ENCODE data around the gene PRXL2C. TPM values are rescaled to one million over a fixed set of nuclear protein-coding genes. Genes with fewer than 3 reads are reported as not detected.
"Not testable (repeated sequence)": the region's sequence is repeated elsewhere in the genome, so short reads cannot be mapped to it uniquely, and the experiment has no call there.

Gene PRXL2C
- total RNA-seq, 2 experiments from 2014 or later, result 10.0 to 11.4 TPM

DNA sequence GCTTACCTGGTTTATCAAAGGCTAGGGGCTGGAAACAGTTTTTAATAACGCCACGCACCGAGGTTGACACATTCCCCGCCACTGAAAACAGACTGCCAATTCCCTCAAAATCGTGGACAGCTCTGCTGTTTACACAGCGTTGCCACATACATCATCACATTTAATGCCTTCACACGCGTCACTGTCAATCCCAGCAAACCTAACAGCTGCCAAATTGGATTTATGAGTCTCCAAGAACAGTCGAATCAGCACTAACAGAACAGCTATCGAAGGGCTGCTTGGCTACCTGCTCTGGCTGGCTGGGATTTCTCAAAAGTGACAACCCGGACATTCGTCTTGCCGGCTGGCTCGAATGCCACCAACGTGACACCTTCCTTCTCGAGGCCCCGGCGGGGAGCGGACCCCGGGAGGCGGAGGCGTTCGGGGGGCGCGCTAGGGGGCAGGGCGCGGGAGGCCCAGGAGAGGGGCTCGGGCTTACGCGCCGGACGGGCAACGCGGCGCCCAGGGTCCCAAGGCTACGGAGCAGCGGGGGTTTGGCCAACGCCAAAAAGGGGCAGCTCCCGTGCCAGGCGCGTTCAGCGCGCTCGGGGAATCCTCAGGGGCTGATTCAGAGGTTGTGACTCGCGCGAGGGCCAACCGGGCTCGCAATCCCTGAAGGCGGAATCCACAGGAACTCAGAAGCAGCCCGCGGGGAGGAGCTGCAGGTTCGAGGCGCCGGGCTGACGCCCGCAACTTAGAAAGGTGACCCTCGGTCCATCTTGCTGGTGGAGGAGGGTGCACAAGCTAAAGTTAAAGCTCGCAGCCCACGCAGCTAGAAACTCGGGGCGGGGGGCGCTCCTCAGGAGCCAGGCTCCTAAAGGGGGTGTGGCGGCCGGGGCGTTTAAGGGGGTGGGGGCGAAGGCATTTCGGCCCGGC, 36.7 kb downstream of the PRXL2C start:
- peaks cover 3% of the 10 kb centered on the region for H3K4me1 Mint-ChIP-seq (ENCODE audit: low read depth)
- H3K27me3 Mint-ChIP-seq, result peaks cover 33% of the 10 kb centered on the region
- intact Hi-C loops (cut with micrococcal nuclease), result no loop called here
- DNase-seq, result peak; percentile 36
- ChIA-PET POLR2A (interaction anchor here (0.6 kb wide), 1 partner anchor 1353 kb away, joined by 4 read pairs; no protein-coding TSS in a partner anchor), CTCF (interaction anchor here (0.6 to 1.5 kb wide), 6 partner anchors 32 to 290 kb away, joined by 3 to 4 read pairs (median 4); no protein-coding TSS in a partner anchor)
- no peaks in the 10 kb centered on the region for H3K9me3 Mint-ChIP-seq
- no peaks in the 10 kb centered on the region for H3K36me3 Mint-ChIP-seq
- peak overlapping the region; percentile 62 for H3K4me3 Mint-ChIP-seq
- no peak overlapping the region for H3K27ac Mint-ChIP-seq

DNA sequence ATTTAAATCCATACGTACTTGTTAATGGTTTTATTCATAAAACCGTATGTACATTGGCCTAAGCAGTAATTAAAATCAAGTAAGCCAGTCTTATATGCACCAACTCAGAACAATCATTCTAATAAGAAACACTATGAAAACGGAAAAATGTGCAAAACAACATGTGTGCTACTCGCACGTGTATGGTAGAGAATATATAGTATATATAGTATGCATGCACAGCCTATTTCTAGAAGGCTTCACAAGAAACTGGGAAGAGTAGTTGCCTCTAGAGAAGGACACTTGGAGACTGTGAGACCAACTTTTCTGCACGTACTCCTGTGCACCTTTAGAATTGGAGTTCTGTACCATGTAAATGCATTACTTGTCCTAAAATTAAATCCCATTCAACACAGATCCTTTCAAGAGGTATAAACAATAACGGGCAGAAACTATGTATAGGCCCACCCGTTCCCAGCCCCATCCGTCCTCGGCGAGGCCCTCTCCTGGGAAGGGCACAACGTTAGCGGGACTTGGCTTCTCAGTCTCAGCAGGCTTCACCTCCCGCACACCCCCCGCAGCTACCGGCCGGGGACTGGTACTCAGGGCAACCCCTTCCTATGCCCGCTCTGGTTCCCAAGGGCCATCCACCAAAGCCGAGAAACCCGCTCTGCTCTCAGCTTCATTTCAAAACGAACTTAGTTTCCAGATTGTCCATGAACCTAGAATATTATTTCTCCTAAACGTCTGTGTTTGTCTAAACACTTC, 37.5 kb downstream of the PRXL2C start:
- POLR2A ChIA-PET, result no interaction called here
- Mint-ChIP-seq H3K9me3 (no peaks in the 10 kb centered on the region), H3K36me3 (no peaks in the 10 kb centered on the region), H3K4me1 (ENCODE audit: low read depth) (peaks cover 3% of the 10 kb centered on the region), H3K27ac (no peak overlapping the region), H3K27me3 (peaks cover 39% of the 10 kb centered on the region), H3K4me3 (peak overlapping the region; percentile 62)
- DNase-seq, result no peak
- intact Hi-C loops (cut with micrococcal nuclease), result no loop called here
- CTCF ChIA-PET, result interaction anchor here (0.6 to 1.4 kb wide), 2 partner anchors 33 to 51 kb away, joined by 3 to 4 read pairs; no protein-coding TSS in a partner anchor

DNA sequence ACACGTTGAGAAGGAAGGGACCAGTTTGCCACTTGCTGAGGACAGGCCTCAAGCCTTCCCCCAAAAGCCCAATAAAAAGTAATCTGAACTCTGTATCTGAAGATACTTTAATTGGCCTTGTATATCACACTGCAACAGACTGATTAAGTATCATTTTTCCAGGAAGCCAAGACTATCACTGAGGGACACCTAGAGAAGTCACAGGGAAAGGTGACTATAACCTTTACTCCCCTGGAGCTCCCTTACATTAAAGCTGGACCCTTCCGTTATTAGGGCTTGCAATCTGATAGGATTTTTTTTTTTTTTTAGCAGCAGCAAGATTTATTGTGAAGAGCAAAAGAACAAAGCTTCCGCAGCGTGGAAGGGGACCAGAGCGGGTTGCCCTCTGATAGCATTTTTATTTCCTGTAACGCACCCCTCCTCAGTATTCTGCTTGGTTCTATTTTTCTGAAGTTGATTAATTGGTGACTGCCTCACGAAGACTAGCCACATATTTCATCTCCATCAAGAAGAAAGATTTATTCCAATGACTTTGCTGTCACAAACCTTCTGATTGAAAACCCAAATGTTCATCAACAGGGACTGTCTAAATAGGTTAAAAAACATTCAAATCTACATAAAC, 38.2 kb downstream of the PRXL2C start:
- Mint-ChIP-seq H3K27ac (no peak overlapping the region), H3K4me3 (no peak overlapping the region), H3K36me3 (no peaks in the 10 kb centered on the region), H3K9me3 (no peaks in the 10 kb centered on the region), H3K27me3 (peaks cover 46% of the 10 kb centered on the region), H3K4me1 (ENCODE audit: low read depth) (peaks cover 3% of the 10 kb centered on the region)
- DNase-seq, result no peak
- intact Hi-C loops (cut with micrococcal nuclease), result no loop called here
- CTCF ChIA-PET, result interaction anchor here (0.7 kb wide), 1 partner anchor 17 kb away, joined by 3 read pairs; no protein-coding TSS in a partner anchor
- POLR2A ChIA-PET, result no interaction called here

DNA sequence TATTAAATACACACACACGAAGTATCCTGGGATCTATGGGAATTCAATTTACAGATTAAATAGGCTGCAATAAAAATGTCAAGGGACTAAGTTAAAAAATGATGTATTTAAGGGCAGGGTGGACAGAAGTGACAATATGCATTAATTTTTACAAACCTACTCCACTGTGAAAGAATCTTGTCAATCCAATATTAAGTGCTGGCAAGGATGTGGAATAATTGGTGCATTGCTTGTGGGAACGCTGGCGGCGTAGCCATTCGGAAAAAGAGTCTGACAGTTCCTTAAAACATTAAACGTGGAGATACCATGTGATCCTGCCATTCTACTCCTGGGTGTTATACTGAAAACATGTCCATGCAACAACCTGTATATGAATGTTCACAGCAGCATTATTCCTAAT, 39.7 kb downstream of the PRXL2C start:
- Mint-ChIP-seq H3K4me1 (ENCODE audit: low read depth) (peaks cover 3% of the 10 kb centered on the region), H3K4me3 (no peak overlapping the region), H3K27me3 (peaks cover 42% of the 10 kb centered on the region), H3K27ac (no peak overlapping the region), H3K9me3 (no peaks in the 10 kb centered on the region), H3K36me3 (no peaks in the 10 kb centered on the region)
- no peak for DNase-seq
- intact Hi-C loops (cut with micrococcal nuclease), result no loop called here
- ChIA-PET CTCF (no interaction called here), POLR2A (no interaction called here)

DNA sequence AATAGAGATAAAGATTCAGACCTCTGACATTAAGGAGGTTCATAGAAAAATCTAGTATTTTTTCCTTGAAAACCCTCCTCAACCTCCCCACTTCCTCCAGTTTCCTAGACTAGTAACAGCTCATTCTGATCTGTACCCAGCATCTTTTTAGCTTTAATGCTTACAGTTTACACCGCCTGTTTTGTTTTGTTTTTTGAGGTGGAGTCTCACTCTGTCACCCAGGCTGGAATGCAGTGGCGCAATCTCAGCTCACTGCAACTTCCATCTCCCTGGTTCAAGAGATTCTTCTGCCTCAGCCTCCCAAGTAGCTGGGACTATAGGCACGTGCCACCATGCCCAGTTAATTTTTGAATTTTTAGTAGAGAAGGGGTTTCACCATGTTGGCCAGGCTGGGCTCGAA, 40.5 kb downstream of the PRXL2C start:
- H3K4me1 Mint-ChIP-seq (ENCODE audit: low read depth); H3K9me3 Mint-ChIP-seq; H3K36me3 Mint-ChIP-seq; intact Hi-C loops (cut with micrococcal nuclease); DNase-seq; H3K27ac Mint-ChIP-seq; H3K4me3 Mint-ChIP-seq; POLR2A ChIA-PET: not testable (repeated sequence)
- H3K27me3 Mint-ChIP-seq, result peaks cover 42% of the 10 kb centered on the region
- CTCF ChIA-PET, result interaction anchor here (0.7 kb wide), 1 partner anchor 12 kb away, joined by 3 read pairs; no protein-coding TSS in a partner anchor

DNA sequence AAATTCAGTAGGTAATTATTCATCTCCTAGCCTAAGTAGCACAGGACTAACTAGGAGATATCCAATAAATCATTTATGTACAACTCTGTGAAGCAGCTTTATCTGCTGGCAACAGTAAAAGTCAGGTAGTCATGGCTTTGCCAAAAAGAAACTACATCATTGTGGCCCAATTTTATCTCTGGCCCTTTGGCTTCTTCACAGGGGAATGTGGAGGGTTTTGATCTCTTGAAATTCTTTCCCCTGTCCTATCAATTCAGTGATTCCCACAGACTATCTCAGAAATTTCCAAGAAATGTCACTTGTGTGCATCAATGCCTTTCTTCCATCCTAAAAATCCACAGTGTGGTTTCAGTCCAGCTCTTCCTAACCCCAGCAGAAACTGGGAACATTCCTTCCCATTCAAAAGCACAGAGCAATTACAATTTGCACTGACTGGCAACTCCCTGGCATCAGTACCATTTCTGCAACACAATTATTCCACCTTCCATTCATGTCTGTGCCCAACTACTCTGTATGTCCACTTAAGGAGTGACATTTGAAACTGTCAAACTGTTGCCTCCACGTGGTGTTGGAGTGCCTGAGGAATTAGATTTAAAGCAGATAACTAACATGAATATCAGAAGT, 42.0 kb downstream of the PRXL2C start:
- intact Hi-C loops (cut with micrococcal nuclease), result no loop called here
- POLR2A ChIA-PET, result no interaction called here
- no peak overlapping the region for H3K27ac Mint-ChIP-seq
- H3K4me1 Mint-ChIP-seq (ENCODE audit: low read depth), result no peaks in the 10 kb centered on the region
- no peak for DNase-seq
- H3K4me3 Mint-ChIP-seq, result no peak overlapping the region
- H3K9me3 Mint-ChIP-seq, result no peaks in the 10 kb centered on the region
- peaks cover 43% of the 10 kb centered on the region for H3K27me3 Mint-ChIP-seq
- no peaks in the 10 kb centered on the region for H3K36me3 Mint-ChIP-seq
- CTCF ChIA-PET, result no interaction called here

DNA sequence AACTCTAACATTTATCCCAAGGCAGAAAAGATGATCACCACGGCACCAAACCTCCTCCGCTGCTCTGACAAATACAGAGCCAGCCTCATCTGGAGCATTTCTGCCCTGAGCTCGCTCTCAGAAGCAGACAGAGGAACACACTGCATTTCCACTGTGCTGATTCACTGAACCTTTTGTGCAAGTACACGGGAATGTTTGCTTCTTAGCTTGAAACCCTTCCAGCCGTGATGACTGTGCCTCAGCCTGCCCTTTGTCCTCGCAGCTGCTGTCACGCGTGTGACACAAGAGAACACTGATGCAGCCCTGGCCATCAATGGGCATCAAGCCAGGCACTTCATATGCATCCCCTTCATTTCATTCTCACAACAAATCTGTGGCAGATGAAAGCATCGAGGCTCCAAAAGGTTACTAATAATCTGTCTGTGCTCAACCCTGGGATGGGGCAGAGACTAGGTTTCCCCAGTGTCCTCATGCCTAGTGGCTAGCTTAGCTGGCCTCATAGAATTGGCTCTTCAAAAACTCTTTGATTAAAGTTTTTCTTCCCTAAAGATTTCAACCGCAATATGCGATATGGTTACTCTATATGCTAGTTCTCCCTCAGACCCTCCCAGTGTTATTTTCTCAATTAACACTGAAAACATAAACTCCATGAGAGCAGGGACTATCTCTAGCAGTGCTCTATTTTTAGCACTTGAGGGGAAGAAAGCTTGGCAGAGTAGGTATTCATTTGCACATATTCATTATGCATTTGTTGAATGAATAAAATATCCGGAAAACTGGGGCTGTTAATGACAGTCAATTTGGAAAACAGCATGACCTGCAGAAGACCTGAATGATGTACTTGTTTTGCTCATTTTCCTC, 42.8 kb downstream of the PRXL2C start:
- ChIA-PET CTCF (interaction anchor here (1.3 kb wide), 1 partner anchor 170 kb away, joined by 3 read pairs; no protein-coding TSS in a partner anchor), POLR2A (no interaction called here)
- no peak overlapping the region for H3K4me3 Mint-ChIP-seq

DNA sequence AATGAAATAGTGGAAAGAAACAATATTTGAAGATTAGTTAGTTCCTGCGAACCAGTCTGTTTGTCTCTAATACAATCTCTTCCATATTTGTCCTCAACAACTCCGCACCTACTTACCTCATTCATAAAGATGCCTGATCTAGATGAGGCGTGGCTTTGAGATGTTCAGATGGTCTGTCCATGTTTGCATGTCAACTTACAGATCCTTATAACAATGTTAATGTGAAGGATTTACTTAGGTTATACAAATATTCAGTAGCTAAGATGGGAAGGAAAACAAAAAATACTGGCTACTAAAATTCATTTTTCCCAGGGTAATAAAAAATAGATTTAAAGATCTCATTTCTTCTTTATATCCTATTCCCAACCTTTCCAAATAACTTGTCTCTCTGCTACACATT, 43.8 kb downstream of the PRXL2C start:
- POLR2A ChIA-PET, result no interaction called here
- Mint-ChIP-seq H3K27me3 (peaks cover 40% of the 10 kb centered on the region), H3K4me1 (ENCODE audit: low read depth) (no peaks in the 10 kb centered on the region), H3K9me3 (no peaks in the 10 kb centered on the region), H3K4me3 (no peak overlapping the region), H3K36me3 (no peaks in the 10 kb centered on the region), H3K27ac (no peak overlapping the region)
- no peak for DNase-seq
- CTCF ChIA-PET, result interaction anchor here (1.3 kb wide), 1 partner anchor 169 kb away, joined by 3 read pairs; no protein-coding TSS in a partner anchor
- intact Hi-C loops (cut with micrococcal nuclease), result no loop called here

More for the DNA sequence above, 42.8 kb downstream of the PRXL2C start:
- no peak overlapping the region for H3K27ac Mint-ChIP-seq
- no peaks in the 10 kb centered on the region for H3K4me1 Mint-ChIP-seq (ENCODE audit: low read depth)
- no peaks in the 10 kb centered on the region for H3K9me3 Mint-ChIP-seq
- DNase-seq, result no peak
- peaks cover 39% of the 10 kb centered on the region for H3K27me3 Mint-ChIP-seq
- intact Hi-C loops (cut with micrococcal nuclease), result no loop called here
- H3K36me3 Mint-ChIP-seq, result no peaks in the 10 kb centered on the region

DNA sequence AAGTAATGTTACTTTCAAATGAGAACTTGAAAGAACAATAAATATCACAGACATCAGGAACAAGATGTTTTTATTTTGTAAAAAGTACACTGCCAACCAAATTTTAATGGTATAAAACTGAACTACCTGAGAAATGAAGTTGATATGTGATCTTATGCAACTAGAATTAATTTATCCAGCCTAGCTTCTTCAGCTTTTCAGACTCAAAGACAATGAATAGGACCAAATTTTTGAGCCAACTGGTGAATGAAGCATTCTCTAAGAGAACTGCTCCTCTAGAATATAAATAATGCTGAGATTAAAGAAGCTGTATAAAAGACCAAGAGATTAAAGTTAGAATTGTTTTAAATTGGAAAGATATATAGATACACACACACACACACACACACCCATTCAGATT, 45.4 kb downstream of the PRXL2C start:
- CTCF ChIA-PET, result interaction anchor here (0.6 kb wide), 1 partner anchor 61 kb away, joined by 3 read pairs; no protein-coding TSS in a partner anchor
- Mint-ChIP-seq H3K4me3 (no peak overlapping the region), H3K4me1 (ENCODE audit: low read depth) (no peaks in the 10 kb centered on the region), H3K27ac (no peak overlapping the region), H3K36me3 (no peaks in the 10 kb centered on the region), H3K9me3 (no peaks in the 10 kb centered on the region), H3K27me3 (peaks cover 34% of the 10 kb centered on the region)
- DNase-seq, result no peak
- POLR2A ChIA-PET, result no interaction called here
- intact Hi-C loops (cut with micrococcal nuclease), result no loop called here

DNA sequence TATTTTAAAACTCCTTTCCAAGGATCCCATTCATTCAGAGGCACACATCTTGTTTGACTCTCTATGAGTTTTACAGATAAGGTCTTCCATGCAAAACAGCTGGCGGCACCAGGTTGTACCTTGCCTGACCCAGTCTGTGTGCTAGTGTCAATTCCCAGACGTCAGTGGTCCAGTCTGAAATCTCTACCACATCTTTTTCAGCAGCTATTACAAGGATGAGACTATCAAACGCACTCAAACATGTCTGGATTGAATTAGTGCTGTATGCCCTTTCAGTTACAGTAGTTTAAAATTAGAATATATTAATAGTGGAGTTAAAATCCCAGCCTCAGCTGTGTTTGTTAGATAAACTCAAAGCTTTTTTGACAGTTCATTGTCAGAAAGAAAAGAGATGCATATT, 47.1 kb downstream of the PRXL2C start:
- no peaks in the 10 kb centered on the region for H3K9me3 Mint-ChIP-seq
- peaks cover 28% of the 10 kb centered on the region for H3K27me3 Mint-ChIP-seq
- H3K4me3 Mint-ChIP-seq, result no peak overlapping the region
- ChIA-PET POLR2A (no interaction called here), CTCF (interaction anchor here (1.5 kb wide), 1 partner anchor 166 kb away, joined by 4 read pairs; no protein-coding TSS in a partner anchor)
- H3K36me3 Mint-ChIP-seq, result no peaks in the 10 kb centered on the region
- intact Hi-C loops (cut with micrococcal nuclease), result no loop called here
- H3K4me1 Mint-ChIP-seq (ENCODE audit: low read depth), result no peaks in the 10 kb centered on the region
- DNase-seq, result no peak
- H3K27ac Mint-ChIP-seq, result no peak overlapping the region

DNA sequence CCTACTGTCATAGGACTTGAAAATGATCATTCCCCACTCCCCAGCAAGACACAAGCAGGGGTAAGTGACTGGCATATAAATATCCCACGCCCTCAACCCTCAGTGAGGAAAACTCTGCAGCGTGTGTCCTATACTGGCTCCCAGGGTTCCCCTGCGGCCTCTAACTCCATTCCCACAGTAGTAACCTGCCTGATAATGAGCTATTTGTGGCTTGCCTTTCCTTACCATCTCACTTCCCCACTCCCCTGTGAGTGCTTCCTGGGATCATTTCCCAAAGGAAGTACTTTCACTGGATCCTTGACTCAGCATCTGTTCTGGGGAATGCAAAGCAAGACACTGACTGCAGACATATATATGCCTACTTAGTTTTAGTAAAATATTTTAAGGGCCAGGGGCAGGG, 49.8 kb downstream of the PRXL2C start:
- Mint-ChIP-seq H3K9me3 (no peaks in the 10 kb centered on the region), H3K4me1 (ENCODE audit: low read depth) (no peaks in the 10 kb centered on the region), H3K27ac (no peak overlapping the region), H3K27me3 (peaks cover 12% of the 10 kb centered on the region), H3K4me3 (no peak overlapping the region), H3K36me3 (no peaks in the 10 kb centered on the region)
- ChIA-PET POLR2A (no interaction called here), CTCF (no interaction called here)
- intact Hi-C loops (cut with micrococcal nuclease), result no loop called here
- DNase-seq, result no peak
